Common myeloid progenitor, CD34-positive (primary cell): Measurements from ENCODE around the gene BRF1.

ENCODE experiments used
- CTCF ChIA-PET: fragments of 350-600 bp; sonication (Branson Sonifier 250); formaldehyde crosslinking; loops from one replicate; lab custom pipeline; 2021; ENCODE audit warnings: antibody characterized with exemption; lab: Charles Lee
- POLR2A ChIA-PET: fragments of 350-600 bp; sonication (Branson Sonifier 250); formaldehyde crosslinking; loops from one replicate; lab custom pipeline; 2021; ENCODE audit warnings: antibody characterized with exemption; lab: Charles Lee
- DNase-seq, 3 donors: peaks; one replicate each; pipeline versions ENCODE4 v3.0.0 to v3.0.0-alpha.2; 2013
- H3K27ac ChIP-seq, 2 experiments: 1 replicate in 1 of 2; 2 replicates in 1 of 2; pipeline ENCODE4 v1.7.0; 2013; ENCODE audit warnings: inconsistent platforms in 2 of 2, low read length in 2 of 2, mild to moderate bottlenecking in 2 of 2, low read depth in 1 of 2, moderate library complexity in 1 of 2; ENCODE audit not compliant: severe bottlenecking in 2 of 2, insufficient read depth in 1 of 2, poor library complexity in 1 of 2
- H3K27me3 ChIP-seq, 5 experiments: replicated peaks in 2 of 5; 1 replicate in 3 of 5; 2 replicates in 2 of 5; pipeline versions ENCODE4 v1.6.1 to v1.7.0; 2013; ENCODE audit warnings: low read length in 4 of 5, mild to moderate bottlenecking in 2 of 5, moderate library complexity in 2 of 5, inconsistent platforms in 1 of 5; ENCODE audit not compliant: insufficient read depth in 5 of 5, control insufficient read depth in 4 of 5
- H3K36me3 ChIP-seq, 4 experiments: 1 replicate in 2 of 4; 2 replicates in 2 of 4; pipeline versions ENCODE4 v1.6.1 to v1.7.0; 2013; ENCODE audit warnings: low read length in 3 of 4, control low read depth in 1 of 4, mild to moderate bottlenecking in 1 of 4; ENCODE audit not compliant: control insufficient read depth in 4 of 4, insufficient read depth in 4 of 4
- H3K4me1 ChIP-seq, 4 experiments: 1 replicate in 3 of 4; 2 replicates in 1 of 4; pipeline versions ENCODE4 v1.6.1 to v1.7.1; 2013; ENCODE audit warnings: low read length in 3 of 4, mild to moderate bottlenecking in 3 of 4, control low read depth in 1 of 4, inconsistent platforms in 1 of 4, moderate library complexity in 1 of 4; ENCODE audit not compliant: control insufficient read depth in 4 of 4, insufficient read depth in 4 of 4; ENCODE audit errors: control extremely low read depth in 1 of 4
- H3K4me3 ChIP-seq, 7 experiments: 1 replicate in 4 of 7; 2 replicates in 3 of 7; pipeline versions ENCODE4 v1.5.1 to v1.7.0; 2013; ENCODE audit warnings: mild to moderate bottlenecking in 7 of 7, low read length in 6 of 7, moderate library complexity in 6 of 7, inconsistent platforms in 2 of 7, low read depth in 2 of 7, control low read depth in 1 of 7; ENCODE audit not compliant: insufficient read depth in 4 of 7, control insufficient read depth in 1 of 7; ENCODE audit errors: extremely low read depth in 1 of 7
- H3K9me3 ChIP-seq, 5 experiments: 1 replicate in 4 of 5; 2 replicates in 1 of 5; pipeline versions ENCODE4 v1.6.1 to v1.7.1; 2013; ENCODE audit warnings: low read length in 4 of 5, mild to moderate bottlenecking in 2 of 5, inconsistent platforms in 1 of 5, low read depth in 1 of 5, moderate library complexity in 1 of 5; ENCODE audit not compliant: control insufficient read depth in 4 of 5, insufficient read depth in 2 of 5; ENCODE audit errors: control extremely low read depth in 1 of 5
- WGBS: methylation state at CpG from one replicate; pipeline ENCODE4 v1.1.5; 2013; ENCODE audit not compliant: insufficient coverage; 5-methylcytosine and 5-hydroxymethylcytosine counted together

BRF1 gene

DNA sequence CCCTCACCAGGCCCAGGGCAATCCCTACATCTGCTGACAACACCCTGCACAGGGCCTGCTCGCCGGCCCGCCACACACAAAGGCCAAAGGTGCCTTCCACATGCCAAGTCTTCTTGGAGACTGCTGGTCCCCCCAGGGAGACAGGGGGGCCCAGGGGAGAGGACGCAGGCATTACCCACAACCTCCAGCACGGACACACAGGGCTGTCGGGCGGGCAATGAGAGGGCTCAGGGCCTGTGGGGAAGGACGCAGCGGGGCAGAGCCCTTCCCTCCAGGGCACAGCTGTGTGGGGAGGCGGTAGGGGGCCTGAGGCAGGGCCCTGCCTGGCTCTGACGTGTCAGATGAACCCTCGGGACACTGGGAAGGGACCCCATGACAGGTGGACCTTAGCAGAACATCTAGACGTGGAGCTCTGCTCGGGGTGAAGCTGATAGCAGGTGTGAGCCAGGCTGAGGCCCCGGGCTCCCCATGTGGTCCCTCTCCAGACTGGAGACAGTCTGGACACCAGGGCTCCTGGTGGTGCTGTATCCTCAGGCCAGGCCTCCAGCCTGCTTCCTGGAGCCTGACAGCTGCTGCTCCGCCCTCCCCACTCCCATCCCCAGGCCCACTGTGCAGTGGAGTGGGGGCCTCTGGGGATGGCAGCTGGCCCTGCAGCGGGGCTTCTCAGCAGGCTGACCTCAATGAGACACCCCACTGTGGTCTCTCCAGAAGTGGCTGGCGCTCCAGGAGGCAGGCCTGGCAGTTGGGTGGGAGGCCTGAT is 88.1 kb downstream of the BRF1 start:
- no peaks in the 10 kb centered on the region for H3K4me1 ChIP-seq

DNA sequence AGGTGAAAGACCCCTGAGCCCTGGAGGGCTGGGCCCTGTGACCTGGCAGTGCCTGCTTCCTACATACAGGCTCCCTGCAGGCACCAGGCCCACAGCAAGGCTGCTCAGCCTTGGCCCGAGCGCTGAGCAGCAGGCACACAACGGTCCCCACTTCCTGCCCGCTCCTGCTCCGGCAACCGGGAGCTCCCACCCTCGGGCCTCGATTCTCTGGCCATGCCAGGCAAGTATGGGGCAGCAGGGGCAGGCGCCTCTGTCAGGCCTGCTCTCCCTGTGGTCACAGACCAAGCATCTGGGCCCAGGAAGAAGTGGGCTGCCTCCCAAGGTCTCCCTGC is 89.1 kb downstream of the BRF1 start:
- ChIA-PET POLR2A (no interaction called here), CTCF (interaction anchor here (1.0 to 1.6 kb wide), 3 partner anchors 12 to 140 kb away, joined by 3 to 4 read pairs (median 3); no protein-coding TSS in a partner anchor)
- DNase-seq: no peak
- WGBS: 96% methylated on average over 8 of the region's 9 CpGs
- Histone ChIP-seq H3K27ac (no peak overlapping the region), H3K27me3 (no peaks in the 10 kb centered on the region), H3K36me3 (peaks cover 0 to 76% (median 36%) of the 10 kb centered on the region in 4 experiments), H3K4me1 (no peaks in the 10 kb centered on the region), H3K4me3 (no peak overlapping the region), H3K9me3 (no peaks in the 10 kb centered on the region)

More for the DNA sequence above, 88.1 kb downstream of the BRF1 start:
- Histone ChIP-seq H3K4me3 (no peak overlapping the region), H3K9me3 (no peaks in the 10 kb centered on the region), H3K27me3 (no peaks in the 10 kb centered on the region), H3K27ac (no peak overlapping the region), H3K36me3 (peaks cover 0 to 86% (median 43%) of the 10 kb centered on the region in 4 experiments)
- 94% methylated on average over 9 of the region's 18 CpGs for WGBS
- DNase-seq: no peak
- ChIA-PET POLR2A (no interaction called here), CTCF (interaction anchor here (0.6 to 2.0 kb wide), 2 partner anchors 9 to 47 kb away, joined by 3 to 12 read pairs; no protein-coding TSS in a partner anchor)

DNA sequence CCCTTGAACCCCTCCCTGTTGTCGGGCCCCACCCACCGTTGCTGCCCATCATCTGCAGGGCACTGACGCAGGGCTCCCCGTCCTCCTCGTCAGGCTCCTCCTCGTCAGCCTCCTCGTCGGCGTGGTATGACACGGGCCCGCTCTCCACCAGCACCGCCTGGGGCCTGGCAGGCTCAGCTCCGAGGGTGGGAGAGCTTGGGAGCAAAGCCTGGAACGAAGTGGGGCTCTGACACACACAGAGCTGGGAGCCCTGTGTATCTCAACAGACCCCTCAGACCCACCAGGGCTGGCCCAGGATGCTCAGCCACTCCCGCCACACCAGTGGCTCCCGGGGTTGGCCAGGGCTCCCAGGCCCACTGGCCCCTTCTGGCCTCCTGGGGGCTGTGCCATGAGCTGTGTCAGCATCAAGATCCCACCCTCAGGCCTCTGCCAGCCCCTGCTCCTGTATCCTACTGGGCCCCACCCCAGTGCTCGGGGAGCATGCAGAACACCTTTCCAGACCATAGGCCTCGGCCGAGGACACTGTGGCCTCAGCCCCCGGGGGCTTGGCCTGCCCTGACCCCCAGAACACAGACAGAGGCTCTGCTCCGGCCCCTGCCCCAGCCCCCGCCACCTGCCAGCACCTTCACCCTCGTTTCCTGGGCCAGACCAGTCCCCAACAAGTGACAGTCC is 89.6 kb downstream of the BRF1 start:
- CTCF ChIA-PET: interaction anchor here (1.0 to 1.6 kb wide), 3 partner anchors 13 to 141 kb away, joined by 3 to 4 read pairs (median 3); no protein-coding TSS in a partner anchor
- POLR2A ChIA-PET: no interaction called here
- Histone ChIP-seq H3K27me3 (no peaks in the 10 kb centered on the region), H3K4me3 (no peak overlapping the region), H3K36me3 (peaks cover 0 to 71% (median 32%) of the 10 kb centered on the region in 4 experiments), H3K27ac (no peak overlapping the region), H3K9me3 (no peaks in the 10 kb centered on the region), H3K4me1 (no peaks in the 10 kb centered on the region)
- WGBS: 94% methylated on average over 22 of the region's 23 CpGs
- DNase-seq: no peak

DNA sequence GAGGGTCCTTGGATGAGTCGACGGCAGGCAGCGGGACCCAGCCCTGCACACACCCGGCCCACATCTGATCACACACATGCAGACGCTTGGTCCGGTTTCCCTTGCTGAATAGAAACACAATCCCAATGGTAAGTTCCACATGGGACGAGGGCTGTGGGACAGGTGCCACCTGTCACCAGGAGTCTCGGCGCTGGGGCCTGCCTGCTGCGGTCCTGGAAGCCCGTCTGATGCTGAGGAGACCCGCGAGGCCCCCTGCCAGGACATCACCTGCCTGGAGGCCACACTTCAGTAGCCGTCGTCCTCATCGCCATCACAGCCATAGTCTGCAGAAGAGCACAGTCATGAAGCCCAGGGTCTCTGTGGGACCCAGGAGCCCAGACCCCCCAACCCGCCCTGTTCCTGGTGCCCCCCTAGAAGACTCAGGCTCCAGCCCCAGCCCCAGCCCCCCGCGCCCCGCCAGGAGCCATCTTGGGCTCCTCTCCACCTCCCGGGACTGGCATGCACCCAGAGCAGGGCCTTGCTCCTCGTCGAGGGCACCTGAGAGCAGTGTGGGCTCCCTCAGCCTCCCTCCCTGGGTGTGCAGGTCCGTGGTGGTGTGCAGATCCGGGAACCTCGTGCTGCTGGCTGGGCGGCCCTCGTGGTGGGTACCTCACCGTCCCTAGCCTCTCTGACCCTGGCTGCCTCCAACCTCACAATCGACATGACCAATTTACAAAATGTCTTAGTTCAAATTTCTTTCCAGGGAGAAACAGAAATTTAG is 90.4 kb downstream of the BRF1 start:
- CTCF ChIA-PET: interaction anchor here (1.0 to 1.6 kb wide), 3 partner anchors 14 to 142 kb away, joined by 3 to 4 read pairs (median 3); no protein-coding TSS in a partner anchor
- WGBS: 97% methylated on average over 25 of the region's 30 CpGs

DNA sequence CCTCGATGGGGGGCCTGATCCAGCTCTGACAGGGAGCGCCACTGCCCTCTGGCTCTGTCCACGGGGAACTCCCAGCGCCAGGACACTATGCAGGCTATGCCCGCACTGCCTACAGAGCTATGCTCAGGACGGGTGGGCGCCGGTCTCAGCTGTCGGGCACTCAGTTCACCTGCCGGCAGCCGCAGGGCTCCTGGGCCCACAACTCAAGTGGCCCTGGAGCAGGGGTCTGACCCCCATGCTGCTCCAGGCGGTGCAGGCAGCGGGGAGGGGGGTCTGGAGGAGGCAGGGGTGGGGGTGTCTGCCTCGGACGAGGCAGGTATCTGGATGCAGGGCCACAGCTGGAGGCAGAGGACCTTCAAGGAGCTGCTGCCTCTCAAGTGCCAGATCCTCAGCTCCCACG is 91.2 kb downstream of the BRF1 start:
- 97% methylated on average over 13 of the region's 16 CpGs for WGBS
- Histone ChIP-seq H3K36me3 (peaks cover 0 to 55% (median 24%) of the 10 kb centered on the region in 4 experiments), H3K27me3 (no peaks in the 10 kb centered on the region), H3K27ac (no peak overlapping the region), H3K9me3 (no peaks in the 10 kb centered on the region), H3K4me3 (no peak overlapping the region), H3K4me1 (peaks cover 0 to 14% (median 4%) of the 10 kb centered on the region in 4 experiments)
- ChIA-PET CTCF (interaction anchor here (1.2 kb wide), 1 partner anchor 11 kb away, joined by 3 read pairs; no protein-coding TSS in a partner anchor), POLR2A (no interaction called here)
- DNase-seq: no peak

More for the DNA sequence above, 90.4 kb downstream of the BRF1 start:
- Histone ChIP-seq H3K36me3 (peaks cover 0 to 63% (median 26%) of the 10 kb centered on the region in 4 experiments), H3K9me3 (no peaks in the 10 kb centered on the region), H3K4me3 (no peak overlapping the region), H3K27me3 (no peaks in the 10 kb centered on the region), H3K27ac (no peak overlapping the region), H3K4me1 (peaks cover 0 to 6% (median under 1%) of the 10 kb centered on the region in 4 experiments)
- POLR2A ChIA-PET: no interaction called here
- DNase-seq: no peak

DNA sequence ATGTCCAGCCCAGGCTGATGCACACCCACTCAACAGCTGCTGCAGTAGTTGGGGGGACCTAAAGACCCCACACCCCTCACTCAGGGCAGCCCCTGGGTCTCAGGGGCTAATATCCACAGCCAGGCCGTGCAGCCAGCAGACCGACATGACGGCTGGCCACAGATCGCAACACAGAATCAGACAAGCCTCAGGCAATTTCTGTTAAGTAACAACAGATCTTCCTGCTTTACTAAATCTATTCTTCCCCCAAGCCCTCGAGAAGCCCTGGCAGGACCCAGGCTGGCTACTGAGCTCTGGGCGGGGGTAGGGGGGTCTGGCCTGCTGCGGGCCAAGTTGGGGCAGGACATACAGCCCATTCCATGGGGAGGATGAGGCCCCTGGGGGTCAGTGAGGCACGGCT is 91.7 kb downstream of the BRF1 start:
- Histone ChIP-seq H3K4me3 (no peak overlapping the region), H3K4me1 (peaks cover 0 to 19% (median 7%) of the 10 kb centered on the region in 4 experiments), H3K36me3 (peaks cover 0 to 52% (median 24%) of the 10 kb centered on the region in 4 experiments), H3K27ac (no peak overlapping the region), H3K9me3 (no peaks in the 10 kb centered on the region), H3K27me3 (no peaks in the 10 kb centered on the region)
- 94% methylated on average over 8 of the region's 8 CpGs for WGBS
- ChIA-PET CTCF (interaction anchor here (1.2 kb wide), 2 partner anchors 11 to 18 kb away, joined by 3 read pairs; no protein-coding TSS in a partner anchor), POLR2A (no interaction called here)
- no peak for DNase-seq
